ENCODE data around the gene TMEM43.

GRCh38 chr3:14152233-14152962 is 27.5 kb downstream of the TMEM43 start:
- TF ChIP-seq CTCF (IDR thresholded peaks at IDR 0.05; ENCODE audit: control extremely low read depth in 1 of 3, insufficient read depth in 1 of 3, low read depth in 1 of 3, low read length in 3 of 3) (peak; percentile 17 to 33 (median 27); a peak in 2 of 4 replicates), CHD2 (IDR thresholded peaks at IDR 0.05; ENCODE audit: low read length) (no peak), POLR2AphosphoS5 (IDR thresholded peaks at IDR 0.05; ENCODE audit: low read depth, low read length) (no peak), POLR2A (IDR thresholded peaks at IDR 0.05; ENCODE audit: control extremely low read depth in 1 of 2, low read depth in 2 of 2, low read length in 2 of 2) (no peak), FOSL1 (IDR thresholded peaks at IDR 0.05; ENCODE audit: insufficient read depth, low read depth, low read length) (no peak), ZNF274 (IDR thresholded peaks at IDR 0.05; ENCODE audit: borderline replicate concordance, extremely low read depth, low read length) (no peak), NRF1 (IDR thresholded peaks at IDR 0.05; ENCODE audit: low read depth, low read length) (no peak), HDAC6 (IDR thresholded peaks at IDR 0.05; ENCODE audit: low read depth, low read length) (no peak), BRCA1 (IDR thresholded peaks at IDR 0.05; ENCODE audit: low read depth, low read length) (no peak), CREB1 (IDR thresholded peaks at IDR 0.05) (no peak), ASH2L (IDR thresholded peaks at IDR 0.05; ENCODE audit: low read length) (no peak)
